GM12878 (cell line): Measurements from ENCODE around the gene PEX11B. TPM values are rescaled to one million over a fixed set of nuclear protein-coding genes. Genes with fewer than 3 reads are reported as not detected.

Source experiments
- ATF3 ChIP-seq: IDR thresholded peaks from 2 replicates; pipeline ENCODE4 v1.6.1; 2011; ENCODE audit warnings: low read depth, mild to moderate bottlenecking, low read length, moderate library complexity, borderline replicate concordance; ENCODE audit errors: extremely low read depth
- BCL11A ChIP-seq: IDR thresholded peaks from 2 replicates; pipeline ENCODE4 v1.6.1; 2011; ENCODE audit warnings: low read depth, low read length
- BHLHE40 ChIP-seq, 2 experiments: fragments of 450-650 bp in 1 of 2; IDR thresholded peaks; 2 replicates each; pipeline ENCODE4 v1.6.1; 2011 to 2017; ENCODE audit warnings: low read depth in 2 of 2, borderline replicate concordance in 1 of 2, improper control_type of control experiment in 1 of 2, low read length in 1 of 2, mild to moderate bottlenecking in 1 of 2
- BRCA1 ChIP-seq: IDR thresholded peaks from 2 replicates; pipeline ENCODE4 v1.6.1; 2011; ENCODE audit warnings: low read depth, low read length, improper control_type of control experiment
- CUX1 ChIP-seq: IDR thresholded peaks from 2 replicates; pipeline ENCODE4 v1.6.1; 2012; ENCODE audit warnings: improper control_type of control experiment, low read depth, low read length; ENCODE audit not compliant: insufficient replicate concordance
- IKZF1 ChIP-seq: fragments of 450-650 bp; conservative IDR thresholded peaks from 2 replicates; pipeline ENCODE4 v1.6.1; 2017; ENCODE audit warnings: antibody characterized with exemption, mild to moderate bottlenecking
- IRF3 ChIP-seq: fragments of 450-650 bp; IDR thresholded peaks from 2 replicates; pipeline ENCODE4 v1.6.1; 2014; ENCODE audit warnings: mild to moderate bottlenecking
- MEF2A ChIP-seq: IDR thresholded peaks from 2 replicates; pipeline ENCODE4 v1.6.1; 2011; ENCODE audit warnings: low read depth, mild to moderate bottlenecking, low read length, moderate library complexity; ENCODE audit not compliant: insufficient read depth
- MEF2B ChIP-seq: fragments of 450-650 bp; IDR thresholded peaks from 2 replicates; pipeline ENCODE4 v1.6.1; 2018; ENCODE audit warnings: mild to moderate bottlenecking, moderate library complexity; ENCODE audit not compliant: partially characterized antibody, poor library complexity, severe bottlenecking
- MYC ChIP-seq: IDR thresholded peaks from 2 replicates; pipeline ENCODE4 v1.6.1; 2011; ENCODE audit warnings: mild to moderate bottlenecking, low read length, moderate library complexity, inconsistent platforms; ENCODE audit not compliant: insufficient read depth, insufficient replicate concordance, insufficient read length, severe bottlenecking
- NBN ChIP-seq: fragments of 450-650 bp; IDR thresholded peaks from 2 replicates; pipeline ENCODE4 v1.6.1; 2016
- NFXL1 ChIP-seq: fragments of 450-650 bp; IDR thresholded peaks from 2 replicates; pipeline ENCODE4 v1.6.1; 2017; ENCODE audit warnings: antibody characterized with exemption, mild to moderate bottlenecking, borderline replicate concordance
- NFYA ChIP-seq: IDR thresholded peaks from 2 replicates; pipeline ENCODE4 v1.6.1; 2011; ENCODE audit warnings: low read depth, mild to moderate bottlenecking, low read length, improper control_type of control experiment, borderline replicate concordance
- NFYB ChIP-seq: IDR thresholded peaks from 2 replicates; pipeline ENCODE4 v1.6.1; 2011; ENCODE audit warnings: low read depth, mild to moderate bottlenecking, low read length, improper control_type of control experiment, moderate library complexity; ENCODE audit not compliant: insufficient read depth
- PKNOX1 ChIP-seq: fragments of 450-650 bp; IDR thresholded peaks from 2 replicates; pipeline ENCODE4 v1.6.1; 2016; ENCODE audit warnings: mild to moderate bottlenecking
- RCOR1 ChIP-seq: conservative IDR thresholded peaks from 2 replicates; pipeline ENCODE4 v1.6.1; 2012; ENCODE audit warnings: low read depth, low read length, improper control_type of control experiment
- ZNF384 ChIP-seq: IDR thresholded peaks from 2 replicates; pipeline ENCODE4 v1.6.1; 2012; ENCODE audit warnings: low read depth, mild to moderate bottlenecking, low read length, improper control_type of control experiment, borderline replicate concordance
- ZSCAN29 ChIP-seq: fragments of 450-650 bp; IDR thresholded peaks from 2 replicates; pipeline ENCODE4 v1.6.1; 2017; ENCODE audit warnings: mild to moderate bottlenecking, moderate library complexity
- polyA plus RNA-seq, 11 experiments: library from polyadenylated mRNA; depleted of rRNA in 4 of 11; unstranded in 6 of 11; stranded (reverse) in 5 of 11; fragments of >200 nt; fragmentation: Nextera tagmentation in 4 of 11; fragmentation: Illumina TruSeq in 1 of 11; extraction: Ambion mirVana in 4 of 11; extraction: Trizol in 1 of 11; gene quantifications; 1 replicate in 1 of 11; 2 replicates in 10 of 11; pipeline versions ENCODE4 v1.2.1 to v1.2.3, GENCODE V29; 2011 to 2016; ENCODE audit warnings: inconsistent platforms in 2 of 11, missing spikeins in 2 of 11, low read depth in 1 of 11
- total RNA-seq, 4 experiments: library from RNA; depleted of rRNA in 3 of 4; stranded (reverse); fragments of >200 nt in 3 of 4; fragmentation: Illumina TruSeq in 1 of 4; extraction: Trizol in 1 of 4; gene quantifications; 2 replicates each; pipeline versions ENCODE4 v1.2.1 to v1.2.3, GENCODE V29; 2013 to 2021

Gene PEX11B
- total and polyA plus RNA-seq, 10 of the 15 experiments (the other 5 are each of a cell fraction or from before 2014, with no cell fraction given): 24.9 to 129 (median 40.7) TPM

DNA sequence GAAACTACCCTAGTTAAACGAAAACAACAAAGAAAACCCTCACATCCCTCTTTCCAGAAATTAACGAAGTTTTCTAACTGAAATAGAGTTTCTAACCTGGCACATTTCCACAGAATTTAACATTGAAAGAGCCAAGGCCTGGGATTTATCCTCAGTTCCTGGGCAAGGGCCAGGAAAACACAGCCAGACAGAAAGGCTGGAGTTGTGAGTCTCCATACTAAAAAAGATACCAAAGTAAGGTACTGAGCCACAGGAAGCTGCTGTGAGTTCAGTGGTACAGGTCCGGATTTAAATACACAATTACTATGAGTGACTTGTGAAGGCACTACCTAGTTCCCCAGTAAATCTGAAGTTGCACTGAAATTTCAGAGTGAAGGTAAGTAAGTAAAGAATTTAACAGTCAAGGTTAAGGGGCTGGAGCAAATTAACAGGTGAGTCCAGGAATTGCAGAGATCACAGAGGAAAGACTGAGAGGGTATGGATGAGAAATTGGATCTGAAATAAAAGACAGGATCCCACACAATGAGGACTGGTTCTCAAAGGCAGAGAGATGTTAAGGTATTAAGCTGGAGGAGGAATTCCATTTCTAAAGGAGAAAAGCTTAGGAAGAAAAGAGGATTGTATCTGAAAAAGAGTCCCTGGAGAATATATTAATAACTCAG lies 38.4 kb upstream of the PEX11B start (continued):
- TF ChIP-seq BHLHE40 (IDR thresholded peaks at IDR 0.05; ENCODE audit: borderline replicate concordance in 1 of 2, low read depth in 2 of 2, low read length in 1 of 2): no peak
- no peak for TF ChIP-seq NFYB
- TF ChIP-seq ATF3: no peak
- TF ChIP-seq NFYA: no peak
- no peak for TF ChIP-seq CUX1
- TF ChIP-seq MEF2B: peak; percentile 73
- TF ChIP-seq MEF2A: no peak
- no peak for TF ChIP-seq ZNF384
- TF ChIP-seq NFXL1: no peak
- no peak for TF ChIP-seq IRF3
- TF ChIP-seq BCL11A: no peak
- no peak for TF ChIP-seq RCOR1
- TF ChIP-seq NBN: no peak
- no peak for TF ChIP-seq MYC
- TF ChIP-seq ZSCAN29: no peak
- TF ChIP-seq IKZF1: 0 out of 2 replicates have a peak, but pooled peaks have one; percentile 2
- peak; percentile 36; the same call in 1 of the 2 replicates for TF ChIP-seq PKNOX1
- TF ChIP-seq BRCA1: no peak
